CD4-positive, alpha-beta T cell (primary cell): ENCODE results near the gene TRIM33. TPM values are rescaled to one million over a fixed set of nuclear protein-coding genes. Genes with fewer than 3 reads are reported as not detected.

Experiments
- ATAC-seq: fragments of 200-7000 bp; cut with Tn5 transposase; one replicate; pipeline ENCODE4 v1.10.0; 2022; ENCODE audit warnings: mild to moderate bottlenecking; ENCODE audit not compliant: poor library complexity
- CTCF ChIA-PET: fragments of 350-600 bp; sonication (Branson Sonifier 250); formaldehyde crosslinking; loops from one replicate; lab custom pipeline; 2021; ENCODE audit warnings: antibody characterized with exemption, inconsistent platforms; lab: Charles Lee
- POLR2A ChIA-PET: fragments of 350-600 bp; sonication (Branson Sonifier 250); formaldehyde crosslinking; loops from one replicate; lab custom pipeline; 2021; ENCODE audit warnings: antibody characterized with exemption, inconsistent platforms; lab: Charles Lee
- DNase-seq, 14 experiments: peaks; one replicate each; pipeline ENCODE4 v3.0.0-alpha.2; 2013 to 2020; ENCODE audit warnings: mixed read lengths in 2 of 14
- H3K27ac ChIP-seq, 2 donors: one replicate each; pipeline versions ENCODE4 v1.5.1 to v1.7.0; 2013; ENCODE audit warnings: low read length in 2 of 2, low read depth in 1 of 2, mild to moderate bottlenecking in 1 of 2
- H3K27me3 ChIP-seq, 2 experiments: 1 replicate in 1 of 2; 2 replicates in 1 of 2; pipeline versions ENCODE4 v1.6.1 to v1.7.0; 2013; ENCODE audit warnings: low read length in 2 of 2, control low read depth in 1 of 2, mild to moderate bottlenecking in 1 of 2, moderate library complexity in 1 of 2; ENCODE audit not compliant: insufficient read depth in 2 of 2, control insufficient read depth in 1 of 2
- H3K36me3 ChIP-seq: one replicate; pipeline ENCODE4 v1.6.1; 2013; ENCODE audit warnings: low read length, control low read depth; ENCODE audit not compliant: insufficient read depth
- H3K4me1 ChIP-seq: one replicate; pipeline ENCODE4 v1.6.1; 2013; ENCODE audit warnings: low read length, control low read depth; ENCODE audit not compliant: insufficient read depth
- H3K4me3 ChIP-seq: one replicate; pipeline ENCODE4 v1.5.1; 2013; ENCODE audit warnings: mild to moderate bottlenecking, low read length, moderate library complexity
- H3K9me3 ChIP-seq, 2 experiments: 1 replicate in 1 of 2; 2 replicates in 1 of 2; pipeline versions ENCODE4 v1.6.1 to v1.7.0; 2013; ENCODE audit warnings: low read length in 2 of 2, mild to moderate bottlenecking in 2 of 2, control low read depth in 1 of 2, moderate library complexity in 1 of 2; ENCODE audit not compliant: control insufficient read depth in 1 of 2, insufficient read depth in 1 of 2
- H3K27ac Mint-ChIP-seq: one replicate; pipeline ENCODE4 v1.8.0; 2020; ENCODE audit warnings: mixed read lengths
- H3K27me3 Mint-ChIP-seq: one replicate; pipeline ENCODE4 v1.8.0; 2021; ENCODE audit warnings: mixed read lengths
- H3K36me3 Mint-ChIP-seq: one replicate; pipeline ENCODE4 v1.8.0; 2021; ENCODE audit warnings: low read depth, mixed read lengths
- H3K4me1 Mint-ChIP-seq: one replicate; pipeline ENCODE4 v1.8.0; 2021; ENCODE audit warnings: low read depth, mixed read lengths
- H3K4me3 Mint-ChIP-seq: one replicate; pipeline ENCODE4 v1.8.0; 2020; ENCODE audit warnings: mild to moderate bottlenecking, mixed read lengths
- H3K9me3 Mint-ChIP-seq: one replicate; pipeline ENCODE4 v1.8.0; 2020; ENCODE audit warnings: mixed read lengths
- CTCF ChIP-seq: fragments of 200-600 bp; IDR thresholded peaks from one replicate; pipeline ENCODE4 v1.8.0; 2022; ENCODE audit warnings: antibody characterized with exemption, mild to moderate bottlenecking
- intact Hi-C, 2 experiments: fragments of 100-400 bp; cut with DNase I in 1 of 2; cut with micrococcal nuclease in 1 of 2; formaldehyde crosslinking; loops; one replicate each; pipeline versions ENCODE4 v1.15.1 to v1.9.0; 2023 to 2025; cut with DNase I, micrococcal nuclease
- total RNA-seq, 174 experiments: library from RNA in 2 of 174; stranded (reverse) in 2 of 174; gene quantifications; one replicate each; pipeline ENCODE4 v1.2.3 and lab custom pipeline; 2021 to 2026

The TRIM33 gene
- total RNA-seq, 2 experiments from 2014 or later = 42.6 to 45.0 TPM

- peaks cover 26% of the 10 kb centered on the region for H3K4me1 Mint-ChIP-seq
- Histone ChIP-seq H3K9me3 (no peaks in the 10 kb centered on the region), H3K4me1 (peaks cover 17% of the 10 kb centered on the region), H3K27me3 (no peaks in the 10 kb centered on the region), H3K27ac (no peak overlapping the region), H3K36me3 (no peaks in the 10 kb centered on the region), H3K4me3 (no peak overlapping the region)
- intact Hi-C loops = no loop called here
- no peak for ATAC-seq
- H3K4me3 Mint-ChIP-seq = no peak overlapping the region
- H3K27ac Mint-ChIP-seq = no peak overlapping the region
- H3K36me3 Mint-ChIP-seq = no peaks in the 10 kb centered on the region
- POLR2A ChIA-PET = no interaction called here
- CTCF ChIA-PET = no interaction called here
- H3K27me3 Mint-ChIP-seq = no peaks in the 10 kb centered on the region
- no peak for DNase-seq
- TF ChIP-seq CTCF = no peak
- no peaks in the 10 kb centered on the region for H3K9me3 Mint-ChIP-seq
Observed at GRCh38 chr1:114350731-114351445, 160.1 kb downstream of the TRIM33 start.

- no peaks in the 10 kb centered on the region for H3K9me3 ChIP-seq
- Mint-ChIP-seq H3K4me3 (no peak overlapping the region), H3K27ac (no peak overlapping the region), H3K9me3 (no peaks in the 10 kb centered on the region), H3K4me1 (peaks cover 32% of the 10 kb centered on the region), H3K27me3 (no peaks in the 10 kb centered on the region), H3K36me3 (no peaks in the 10 kb centered on the region)
- H3K4me1 ChIP-seq = peaks cover 21% of the 10 kb centered on the region
- ChIA-PET POLR2A (no interaction called here), CTCF (interaction anchor here (1.6 kb wide), 1 partner anchor 78 kb away, joined by 4 read pairs; no protein-coding TSS in a partner anchor)
- intact Hi-C loops = loop anchor here (2.0 to 10.0 kb wide), 9 partner anchors 79 to 1278 kb away; partner anchors contain the start of genes LRIG2 (in 1 of the 2) and NRAS (in 1 of the 2)
- no peaks in the 10 kb centered on the region for H3K27me3 ChIP-seq
- ATAC-seq (no peak), DNase-seq (no peak)
- TF ChIP-seq CTCF = no peak
- H3K36me3 ChIP-seq = no peaks in the 10 kb centered on the region
- H3K4me3 ChIP-seq = no peak overlapping the region
- H3K27ac ChIP-seq = no peak overlapping the region
Observed at GRCh38 chr1:114349891-114350605, 161.0 kb downstream of the TRIM33 start.

GRCh38 chr1:114347431-114348209, 163.4 kb downstream of the TRIM33 start:
- ChIA-PET CTCF (interaction anchor here (0.9 to 2.4 kb wide), 8 partner anchors 9 to 487 kb away, joined by 3 to 8 read pairs (median 4); no protein-coding TSS in a partner anchor), POLR2A (interaction anchor here (0.6 to 2.1 kb wide), 5 partner anchors 13 to 763 kb away, joined by 3 to 7 read pairs (median 4); partner anchors contain the start of gene TRIM33)
- ATAC-seq (no peak), DNase-seq (no peak)
- peaks cover 38% of the 10 kb centered on the region for H3K4me1 ChIP-seq
- Mint-ChIP-seq H3K36me3 (no peaks in the 10 kb centered on the region), H3K27ac (no peak overlapping the region), H3K27me3 (no peaks in the 10 kb centered on the region), H3K9me3 (no peaks in the 10 kb centered on the region), H3K4me1 (peaks cover 23% of the 10 kb centered on the region), H3K4me3 (no peak overlapping the region)
- no peaks in the 10 kb centered on the region for H3K9me3 ChIP-seq
- TF ChIP-seq CTCF = no peak
- H3K4me3 ChIP-seq = no peak overlapping the region
- intact Hi-C loops = loop anchor here (2.0 to 10.0 kb wide), 11 partner anchors 81 to 1275 kb away; partner anchors contain the start of genes DENND2C (in 2 of the 2), LRIG2 (in 1 of the 2) and NRAS (in 1 of the 2)
- no peak overlapping the region for H3K27ac ChIP-seq
- no peaks in the 10 kb centered on the region for H3K36me3 ChIP-seq
- no peaks in the 10 kb centered on the region for H3K27me3 ChIP-seq
